Activated CD4-positive, alpha-beta T cell treated with anti-CD3 and anti-CD28 coated beads, Interleukin-2, amount 10 ng/mL, durations not matched to agents 24 days and 14 days (primary cell): Measurements from ENCODE around the gene CSNK1G3. TPM values are rescaled to one million over a fixed set of nuclear protein-coding genes. Genes with fewer than 3 reads are reported as not detected.
A peak's percentile ranks its signal among the peaks of the same experiment; 100 is the strongest.
"Not testable (repeated sequence)": the region's sequence is repeated elsewhere in the genome, so short reads cannot be mapped to it uniquely, and the experiment has no call there.

Experiments used
- DNase-seq: peaks from one replicate; pipeline ENCODE4 v3.0.0; 2022
- H3K27ac Mint-ChIP-seq: one replicate; pipeline ENCODE4 v1.8.0; 2022; ENCODE audit warnings: mild to moderate bottlenecking, mixed read lengths
- H3K27me3 Mint-ChIP-seq: one replicate; pipeline ENCODE4 v1.8.0; 2022; ENCODE audit warnings: mixed read lengths
- H3K36me3 Mint-ChIP-seq: one replicate; pipeline ENCODE4 v1.8.0; 2022; ENCODE audit warnings: low read depth, mild to moderate bottlenecking, mixed read lengths
- H3K4me1 Mint-ChIP-seq: one replicate; pipeline ENCODE4 v1.8.0; 2021; ENCODE audit warnings: mixed read lengths
- H3K4me3 Mint-ChIP-seq: one replicate; pipeline ENCODE4 v1.8.0; 2022; ENCODE audit warnings: mild to moderate bottlenecking, moderate library complexity, mixed read lengths
- H3K9me3 Mint-ChIP-seq: one replicate; pipeline ENCODE4 v1.8.0; 2021; ENCODE audit warnings: mixed read lengths
- intact Hi-C: fragments of 100-400 bp; cut with micrococcal nuclease; formaldehyde crosslinking; loops from one replicate; pipeline ENCODE4 v1.15.1; 2023
- total RNA-seq: library from RNA; stranded (reverse); gene quantifications from 2 replicates; pipeline ENCODE4 v1.2.3, GENCODE V29; 2022

Gene CSNK1G3
- total RNA-seq, 1 donor from 2014 or later: 36.6 TPM

DNA sequence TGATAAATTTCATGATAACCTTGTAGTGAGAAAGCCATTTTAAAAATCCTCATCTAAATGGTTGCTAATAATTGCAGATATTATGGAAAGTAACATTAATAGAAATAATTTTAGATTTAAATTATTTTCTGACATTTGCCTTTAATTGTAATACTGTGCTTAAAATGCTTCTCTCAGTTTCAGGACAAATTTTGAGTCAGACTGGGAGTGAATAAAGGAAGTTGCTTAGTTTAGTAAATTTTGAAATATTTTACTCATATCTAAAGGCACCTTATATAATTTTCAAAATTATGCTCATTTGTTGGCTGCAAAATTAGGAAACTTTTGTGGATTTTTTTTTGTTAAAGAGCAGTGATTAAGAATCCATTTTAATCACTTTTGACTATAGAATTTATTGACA lies 93.8 kb downstream of the CSNK1G3 start:
- Mint-ChIP-seq H3K4me3 (no peak overlapping the region), H3K9me3 (no peaks in the 10 kb centered on the region), H3K27me3 (no peaks in the 10 kb centered on the region), H3K4me1 (peaks cover 11% of the 10 kb centered on the region), H3K36me3 (peaks cover 27% of the 10 kb centered on the region), H3K27ac (no peak overlapping the region)
- intact Hi-C loops: no loop called here
- no peak for DNase-seq

DNA sequence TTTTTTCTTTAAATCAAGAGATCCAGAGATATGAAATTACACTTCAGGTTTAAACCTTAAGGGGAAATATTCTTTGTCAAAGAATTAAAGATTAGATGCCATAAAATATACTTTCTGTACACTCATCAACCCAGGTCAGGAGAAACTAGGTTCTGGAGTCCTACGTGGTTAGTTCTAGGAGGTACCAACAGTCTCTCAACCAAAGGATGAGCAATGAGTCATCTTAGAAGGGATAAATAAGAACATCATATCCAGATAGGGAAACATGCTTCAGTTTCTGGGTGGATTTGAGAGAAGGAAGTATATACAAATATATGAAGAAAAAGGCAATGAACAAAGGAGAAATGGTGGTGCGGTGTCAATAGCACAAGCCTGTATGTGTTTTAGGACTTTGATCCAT lies 98.2 kb downstream of the CSNK1G3 start:
- intact Hi-C loops: loop anchor here (2.0 to 10.0 kb wide), 7 partner anchors 63 to 905 kb away; partner anchors contain the start of genes CEP120, CSNK1G3 and SNX2
- no peak for DNase-seq
- no peaks in the 10 kb centered on the region for H3K27me3 Mint-ChIP-seq
- peaks cover 13% of the 10 kb centered on the region for H3K36me3 Mint-ChIP-seq
- no peak overlapping the region for H3K27ac Mint-ChIP-seq
- no peak overlapping the region for H3K4me3 Mint-ChIP-seq
- H3K4me1 Mint-ChIP-seq: peaks cover 9% of the 10 kb centered on the region
- H3K9me3 Mint-ChIP-seq: no peaks in the 10 kb centered on the region

DNA sequence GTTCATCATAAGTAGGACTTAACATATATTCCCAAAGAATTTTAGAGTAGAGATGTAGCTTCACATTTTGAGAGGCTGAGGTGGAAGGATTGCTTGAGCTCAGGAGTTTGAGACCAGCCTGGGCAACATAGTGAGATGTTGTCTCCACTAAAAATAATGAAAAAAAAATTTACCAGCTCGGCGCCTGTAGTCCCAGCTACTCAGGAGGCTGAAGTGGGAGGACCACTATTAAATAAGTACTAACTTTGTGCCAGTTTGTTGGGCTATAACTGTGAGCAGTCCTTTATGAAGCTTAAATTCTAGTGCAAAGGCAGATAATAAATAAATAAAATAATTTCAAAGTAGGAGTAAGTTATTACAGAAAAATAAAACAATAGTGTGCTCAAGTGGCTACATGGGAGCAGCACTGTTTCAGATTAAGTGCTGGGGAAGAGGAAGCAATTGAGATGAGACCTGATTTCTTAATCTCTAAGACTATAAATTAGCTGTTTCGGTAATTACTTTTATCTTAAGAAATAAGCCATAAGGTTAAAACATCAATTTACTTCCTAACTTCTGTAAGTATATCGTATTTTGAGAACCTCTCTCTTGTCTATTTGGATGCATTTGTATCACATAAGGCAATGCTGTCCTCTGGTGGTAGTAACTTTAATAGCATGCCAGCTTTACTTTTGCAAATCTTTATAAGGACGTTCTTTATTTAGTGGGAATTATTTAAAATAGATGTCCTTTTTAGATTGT lies 98.9 kb downstream of the CSNK1G3 start:
- DNase-seq: peak; percentile 80
- intact Hi-C loops: loop anchor here (2.0 to 10.0 kb wide), 7 partner anchors 64 to 906 kb away; partner anchors contain the start of genes CEP120, CSNK1G3 and SNX2
- Mint-ChIP-seq H3K27ac (no peak overlapping the region), H3K27me3 (no peaks in the 10 kb centered on the region), H3K36me3 (peaks cover 15% of the 10 kb centered on the region), H3K4me1 (peaks cover 9% of the 10 kb centered on the region), H3K9me3 (no peaks in the 10 kb centered on the region), H3K4me3 (no peak overlapping the region)

DNA sequence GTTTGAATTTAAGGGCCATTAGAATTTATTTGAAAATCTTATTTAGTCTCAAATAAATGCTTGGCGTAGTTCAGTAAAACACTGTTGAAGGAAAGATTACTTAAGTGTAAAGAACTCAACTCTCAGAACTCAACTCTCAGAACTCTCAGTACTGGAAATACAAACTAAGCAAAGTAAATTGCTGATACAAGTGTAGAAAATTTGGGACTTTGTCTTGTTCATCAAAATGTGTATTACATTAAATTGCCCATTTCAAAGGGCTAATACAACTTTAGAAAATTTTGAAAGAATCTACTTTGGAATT lies 99.4 kb downstream of the CSNK1G3 start:
- Mint-ChIP-seq H3K27me3 (no peaks in the 10 kb centered on the region), H3K4me1 (peaks cover 9% of the 10 kb centered on the region), H3K36me3 (peaks cover 15% of the 10 kb centered on the region), H3K9me3 (no peaks in the 10 kb centered on the region), H3K4me3 (no peak overlapping the region), H3K27ac (no peak overlapping the region)
- intact Hi-C loops: loop anchor here (2.0 to 10.0 kb wide), 7 partner anchors 64 to 907 kb away; partner anchors contain the start of genes CEP120, CSNK1G3 and SNX2
- DNase-seq: no peak

DNA sequence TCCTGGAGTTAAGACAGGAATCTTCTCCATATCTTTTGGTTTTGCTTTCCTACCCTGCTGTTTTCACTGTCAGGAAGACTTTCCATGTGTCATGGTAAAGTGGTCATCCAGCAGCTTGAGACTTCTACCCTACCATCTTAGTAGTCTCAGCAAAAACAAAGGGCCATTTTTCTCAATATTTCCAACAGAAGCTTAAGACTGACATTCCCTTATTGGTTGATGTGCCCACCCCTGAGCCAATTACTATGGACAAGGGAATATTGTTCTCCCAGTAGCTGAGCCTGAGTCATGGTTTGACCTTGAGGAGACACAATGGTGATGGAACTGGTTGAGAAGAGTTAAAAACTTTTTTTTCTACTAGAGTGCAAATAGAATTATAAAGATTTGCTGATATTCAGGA lies 105.6 kb downstream of the CSNK1G3 start:
- Mint-ChIP-seq H3K4me1 (no peaks in the 10 kb centered on the region), H3K36me3 (peaks cover 13% of the 10 kb centered on the region), H3K27ac (no peak overlapping the region), H3K27me3 (no peaks in the 10 kb centered on the region), H3K9me3 (peaks cover 4% of the 10 kb centered on the region), H3K4me3 (no peak overlapping the region)
- intact Hi-C loops: loop anchor here (10.0 kb wide), 4 partner anchors 253 to 913 kb away; partner anchors contain the start of gene SNX2
- DNase-seq: no peak

DNA sequence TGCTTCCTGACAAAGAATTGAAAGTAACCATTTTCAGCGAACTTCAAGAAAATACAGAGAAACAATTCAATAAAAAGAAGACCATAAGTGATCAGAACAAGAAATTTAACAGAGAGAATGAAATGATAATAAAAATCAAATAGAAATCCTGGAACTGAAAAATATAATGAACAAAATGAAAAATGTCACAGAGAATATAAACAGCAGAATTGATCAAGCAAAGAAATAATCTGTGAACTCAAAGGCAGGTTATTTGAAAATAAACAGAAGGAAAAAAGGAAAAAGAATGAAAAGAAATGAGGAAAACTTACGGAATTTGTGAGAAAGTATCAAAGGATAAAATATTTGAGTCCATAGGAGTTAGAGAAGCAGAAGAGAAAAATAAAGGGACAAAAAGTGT lies 114.1 kb downstream of the CSNK1G3 start:
- H3K4me1 Mint-ChIP-seq: no peaks in the 10 kb centered on the region
- H3K27me3 Mint-ChIP-seq: peaks cover 2% of the 10 kb centered on the region
- H3K27ac Mint-ChIP-seq: no peak overlapping the region
- no peak overlapping the region for H3K4me3 Mint-ChIP-seq
- peaks cover 29% of the 10 kb centered on the region for H3K9me3 Mint-ChIP-seq
- DNase-seq: no peak
- intact Hi-C loops: no loop called here
- H3K36me3 Mint-ChIP-seq: no peaks in the 10 kb centered on the region

DNA sequence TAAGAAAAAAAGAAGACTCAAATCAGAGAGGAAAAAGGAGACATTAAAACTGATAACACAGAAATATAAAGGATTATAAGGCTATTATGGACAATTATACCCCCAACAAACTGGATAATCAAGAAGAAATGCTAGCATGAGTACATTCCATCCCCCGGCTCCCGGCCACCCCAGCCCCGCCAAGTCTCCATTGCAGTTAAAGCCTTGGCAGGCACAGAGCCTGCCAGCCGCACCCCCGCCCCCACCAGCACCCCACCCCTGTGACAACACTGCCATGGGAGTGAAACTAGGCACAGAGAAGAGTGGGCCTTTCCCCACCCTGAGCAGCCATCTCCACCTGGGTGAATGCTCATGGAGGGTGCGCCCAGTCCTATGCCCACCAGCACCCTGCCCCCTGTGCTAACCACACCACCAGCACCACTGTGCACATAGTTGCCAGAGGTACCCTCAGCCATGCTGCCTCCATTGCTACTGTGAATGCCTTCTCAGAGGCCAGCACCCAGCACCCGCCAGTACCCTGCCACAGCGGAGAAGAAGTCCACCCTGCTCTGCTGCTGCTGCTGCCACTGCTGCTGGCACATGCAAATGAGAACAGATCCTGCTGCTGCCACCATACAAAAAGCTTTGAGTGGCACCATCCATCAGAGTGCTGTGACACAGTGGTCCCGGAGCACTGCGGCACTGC lies 117.0 kb downstream of the CSNK1G3 start:
- H3K4me3 Mint-ChIP-seq: no peak overlapping the region
- H3K4me1 Mint-ChIP-seq: no peaks in the 10 kb centered on the region
- H3K27ac Mint-ChIP-seq: no peak overlapping the region
- intact Hi-C loops: no loop called here
- H3K27me3 Mint-ChIP-seq: peaks cover 4% of the 10 kb centered on the region
- no peak for DNase-seq
- H3K36me3 Mint-ChIP-seq: no peaks in the 10 kb centered on the region
- H3K9me3 Mint-ChIP-seq: peaks cover 26% of the 10 kb centered on the region

DNA sequence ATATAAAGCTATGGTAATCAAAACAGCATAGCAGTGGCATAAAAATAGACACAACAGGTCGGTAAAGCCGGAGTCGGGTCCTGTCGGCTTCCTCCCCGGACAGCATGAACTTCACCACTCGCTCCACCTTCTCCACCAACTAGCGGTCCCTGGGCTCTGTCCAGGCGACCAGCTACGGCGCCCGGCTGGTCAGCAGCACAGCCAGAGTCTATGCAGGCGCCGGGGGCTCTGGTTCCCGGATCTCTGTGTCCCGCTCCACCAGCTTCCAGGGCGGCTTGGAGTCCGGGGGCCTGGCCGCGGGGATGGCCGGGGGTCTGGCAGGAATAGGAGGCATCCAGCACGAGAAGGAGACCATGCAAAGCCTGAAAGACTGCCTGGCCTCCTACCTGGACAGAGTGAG lies 124.0 kb downstream of the CSNK1G3 start:
- no peak overlapping the region for H3K27ac Mint-ChIP-seq
- peaks cover 3% of the 10 kb centered on the region for H3K9me3 Mint-ChIP-seq

DNA sequence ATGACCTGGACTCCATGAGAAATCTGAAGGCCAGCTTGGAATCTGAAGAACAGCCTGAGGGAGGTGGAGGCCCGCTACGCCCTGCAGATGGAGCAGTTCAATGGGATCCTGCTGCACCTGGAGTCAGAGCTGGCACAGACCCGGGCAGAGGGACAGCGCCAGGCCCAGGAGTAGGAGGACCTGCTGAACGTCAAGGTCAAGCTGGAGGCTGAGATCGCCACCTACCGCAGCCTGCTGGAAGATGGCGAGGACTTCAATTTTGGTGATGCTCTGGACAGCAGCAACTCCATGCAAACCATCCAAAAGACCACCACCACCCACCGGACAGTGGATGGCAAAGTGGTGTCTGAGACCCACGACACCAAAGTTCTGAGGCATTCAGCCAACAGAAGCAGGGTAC lies 125.1 kb downstream of the CSNK1G3 start:
- H3K4me3 Mint-ChIP-seq, intact Hi-C loops, DNase-seq, H3K36me3 Mint-ChIP-seq, H3K27ac Mint-ChIP-seq, H3K4me1 Mint-ChIP-seq, H3K27me3 Mint-ChIP-seq, H3K9me3 Mint-ChIP-seq: not testable (repeated sequence)

More for the DNA sequence above, 124.0 kb downstream of the CSNK1G3 start:
- intact Hi-C loops: no loop called here
- no peaks in the 10 kb centered on the region for H3K36me3 Mint-ChIP-seq
- peaks cover 7% of the 10 kb centered on the region for H3K27me3 Mint-ChIP-seq
- no peak for DNase-seq
- no peaks in the 10 kb centered on the region for H3K4me1 Mint-ChIP-seq
- no peak overlapping the region for H3K4me3 Mint-ChIP-seq

DNA sequence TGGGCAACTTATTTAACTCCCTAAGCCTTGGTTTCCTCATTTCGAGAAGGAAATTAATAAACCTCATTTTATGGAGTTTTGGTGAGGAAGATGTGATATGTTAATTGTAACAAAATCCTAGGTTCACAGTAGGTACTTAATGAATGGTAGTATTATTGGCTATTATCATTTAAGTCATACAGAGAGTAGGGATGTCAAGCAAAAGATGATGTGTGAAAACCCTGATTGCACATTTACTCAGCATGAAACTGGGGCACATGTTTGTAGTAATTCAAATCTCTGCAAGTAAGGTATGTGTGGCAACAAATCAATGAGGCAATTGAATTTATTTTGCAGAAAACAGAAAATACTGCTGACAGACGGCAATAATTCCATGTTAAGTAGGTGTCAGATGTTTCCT lies 127.3 kb downstream of the CSNK1G3 start:
- Mint-ChIP-seq H3K4me1 (no peaks in the 10 kb centered on the region), H3K4me3 (no peak overlapping the region), H3K36me3 (no peaks in the 10 kb centered on the region), H3K27ac (no peak overlapping the region), H3K9me3 (no peaks in the 10 kb centered on the region), H3K27me3 (peaks cover 9% of the 10 kb centered on the region)
- intact Hi-C loops: no loop called here
- DNase-seq: no peak

DNA sequence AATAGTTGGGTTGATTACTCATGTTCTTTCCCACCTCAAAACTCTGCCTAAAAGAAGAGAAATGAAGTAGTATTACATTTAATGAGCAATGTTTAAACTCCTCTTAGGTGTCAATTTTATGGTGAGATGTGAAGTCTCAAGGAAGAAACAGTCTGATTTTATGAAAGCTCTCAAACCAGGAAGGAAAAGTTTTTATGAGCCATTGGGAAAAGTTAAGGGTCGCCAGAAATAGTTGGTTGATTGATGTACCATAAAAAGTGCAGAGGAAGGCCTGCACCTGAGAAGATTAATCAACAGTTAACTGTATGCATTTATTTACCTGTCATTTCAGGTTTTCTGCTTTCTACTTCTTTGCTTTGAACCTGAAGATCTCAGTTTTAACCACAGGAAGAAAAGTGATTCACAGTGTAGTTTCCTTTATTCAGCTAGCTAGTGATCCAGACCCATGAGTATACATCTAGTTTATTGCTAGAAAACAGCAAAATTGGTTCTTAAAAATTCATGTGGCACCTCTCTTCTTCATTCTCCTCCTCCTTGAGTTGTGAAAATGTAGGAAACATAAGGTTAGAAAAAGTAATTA lies 133.1 kb downstream of the CSNK1G3 start:
- Mint-ChIP-seq H3K4me1 (no peaks in the 10 kb centered on the region), H3K27ac (no peak overlapping the region), H3K27me3 (peaks cover 19% of the 10 kb centered on the region), H3K36me3 (no peaks in the 10 kb centered on the region), H3K4me3 (no peak overlapping the region), H3K9me3 (no peaks in the 10 kb centered on the region)
- no peak for DNase-seq
- intact Hi-C loops: no loop called here

DNA sequence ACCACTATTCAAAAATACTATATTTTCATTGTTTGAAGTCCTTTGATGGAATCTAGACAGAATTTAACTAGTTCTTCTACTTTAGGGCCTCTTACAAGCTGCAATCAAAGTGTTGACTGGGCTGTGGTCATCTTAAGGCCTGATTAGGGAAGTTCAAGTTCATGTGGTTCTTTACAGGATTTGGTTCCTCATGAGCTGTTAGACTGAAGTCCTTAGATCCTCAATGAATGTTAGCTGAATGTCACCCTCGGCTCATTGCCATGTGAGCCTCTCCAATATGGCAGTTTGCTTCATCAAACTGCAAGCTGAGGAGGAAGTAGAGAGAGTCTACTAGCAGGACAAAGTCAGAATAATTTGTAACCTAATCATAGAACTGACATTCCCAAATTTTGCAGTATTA lies 135.1 kb downstream of the CSNK1G3 start:
- no peaks in the 10 kb centered on the region for H3K36me3 Mint-ChIP-seq
- no peaks in the 10 kb centered on the region for H3K4me1 Mint-ChIP-seq
- no peak overlapping the region for H3K27ac Mint-ChIP-seq
- peaks cover 16% of the 10 kb centered on the region for H3K27me3 Mint-ChIP-seq
- no peak overlapping the region for H3K4me3 Mint-ChIP-seq
- intact Hi-C loops: no loop called here
- DNase-seq: no peak
- H3K9me3 Mint-ChIP-seq: no peaks in the 10 kb centered on the region

DNA sequence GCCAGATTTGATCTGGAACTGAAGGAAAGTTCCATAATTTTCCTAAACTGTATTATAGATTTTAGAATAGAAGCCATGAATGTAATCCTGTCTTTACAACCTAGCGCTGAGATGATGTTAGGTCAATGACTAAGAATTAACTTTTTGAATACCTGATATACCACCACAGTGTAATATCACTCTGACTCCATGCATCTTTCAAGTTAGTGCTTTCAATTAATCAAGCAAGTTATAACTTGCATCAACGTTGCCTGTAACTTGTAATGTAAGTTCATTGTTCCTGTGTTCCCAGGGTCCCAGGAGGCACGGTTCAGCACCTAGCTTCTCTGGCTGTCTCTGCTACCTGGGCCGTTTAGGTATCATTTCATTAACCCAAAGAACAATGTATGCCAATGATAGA lies 139.3 kb downstream of the CSNK1G3 start:
- Mint-ChIP-seq H3K27me3 (peaks cover 12% of the 10 kb centered on the region), H3K4me1 (no peaks in the 10 kb centered on the region), H3K4me3 (no peak overlapping the region), H3K27ac (no peak overlapping the region), H3K9me3 (no peaks in the 10 kb centered on the region), H3K36me3 (no peaks in the 10 kb centered on the region)
- DNase-seq: no peak
- intact Hi-C loops: no loop called here

DNA sequence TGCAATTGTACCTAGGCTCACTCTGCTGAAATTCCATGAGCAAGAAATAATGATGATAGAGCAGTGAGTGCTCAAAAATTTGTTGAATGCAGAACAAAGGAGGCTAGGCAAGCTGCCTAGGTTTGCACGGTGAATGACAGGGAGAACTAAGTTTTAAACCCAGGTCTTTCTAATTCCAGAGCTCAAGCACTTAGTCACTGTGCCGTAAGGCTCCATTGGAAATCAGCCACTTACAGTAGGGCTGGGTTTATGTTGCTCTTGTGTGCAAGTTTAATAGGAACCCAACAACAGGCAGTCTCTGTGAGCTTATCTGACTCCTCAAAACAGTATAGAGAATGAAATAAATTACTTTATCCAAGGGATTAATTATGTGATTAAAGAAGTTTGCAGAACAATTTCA lies 147.0 kb downstream of the CSNK1G3 start:
- H3K27ac Mint-ChIP-seq: no peak overlapping the region
- DNase-seq: no peak
- H3K36me3 Mint-ChIP-seq: no peaks in the 10 kb centered on the region
- intact Hi-C loops: no loop called here
- H3K27me3 Mint-ChIP-seq: peaks cover 4% of the 10 kb centered on the region
- H3K4me1 Mint-ChIP-seq: no peaks in the 10 kb centered on the region
- no peaks in the 10 kb centered on the region for H3K9me3 Mint-ChIP-seq
- H3K4me3 Mint-ChIP-seq: no peak overlapping the region
